Stimulated activated naive CD8-positive, alpha-beta T cell treated with anti-CD3 and anti-CD28 coated beads, Interleukin-15, Interleukin-2, amounts not matched to agents 100 U/mL and 50 U/mL, for 24 hours (primary cell): ENCODE measurements around the gene APC.

Experiments
- ATAC-seq: fragments of 150-1000 bp; cut with Tn5 transposase; one replicate; pipeline ENCODE4 v1.10.0; 2021
- DNase-seq: peaks from one replicate; pipeline ENCODE4 v3.0.0; 2021

APC gene

GRCh38 chr5:112787261-112787660, 49.6 kb downstream of the APC start:
- ATAC-seq (no peak), DNase-seq (no peak)

- ATAC-seq (no peak), DNase-seq (no peak)
Observed at GRCh38 chr5:112787896-112788295, 50.2 kb downstream of the APC start.

GRCh38 chr5:112793201-112793600, 55.5 kb downstream of the APC start:
- ATAC-seq, result no peak
- DNase-seq, result no peak

- ATAC-seq (no peak), DNase-seq (no peak)
Observed at GRCh38 chr5:112794410-112794809, 56.7 kb downstream of the APC start.

- no peak for DNase-seq
- no peak for ATAC-seq
Observed at GRCh38 chr5:112795342-112795741, 57.7 kb downstream of the APC start.

- ATAC-seq, result no peak
Observed at GRCh38 chr5:112795944-112796678, 58.4 kb downstream of the APC start.

GRCh38 chr5:112799661-112800060, 62.0 kb downstream of the APC start:
- ATAC-seq, result no peak
- no peak for DNase-seq

More at GRCh38 chr5:112795944-112796678, 58.4 kb downstream of the APC start:
- DNase-seq, result no peak

- ATAC-seq (no peak), DNase-seq (no peak)
Observed at GRCh38 chr5:112800891-112801290, 63.2 kb downstream of the APC start.

GRCh38 chr5:112811023-112811422, 73.3 kb downstream of the APC start:
- DNase-seq (no peak), ATAC-seq (no peak)

GRCh38 chr5:112812549-112812948, 74.9 kb downstream of the APC start:
- ATAC-seq (no peak), DNase-seq (no peak)

- ATAC-seq, result no peak
- DNase-seq, result no peak
Observed at GRCh38 chr5:112820246-112820645, 82.6 kb downstream of the APC start.

- ATAC-seq (no peak), DNase-seq (no peak)
Observed at GRCh38 chr5:112822456-112822855, 84.8 kb downstream of the APC start.

- no peak for DNase-seq
Observed at GRCh38 chr5:112823181-112823580, 85.5 kb downstream of the APC start.

GRCh38 chr5:112823656-112824055, 86.0 kb downstream of the APC start:
- DNase-seq, result no peak
- no peak for ATAC-seq

More at GRCh38 chr5:112823181-112823580, 85.5 kb downstream of the APC start:
- ATAC-seq, result no peak

- DNase-seq (no peak), ATAC-seq (no peak)
Observed at GRCh38 chr5:112824197-112824596, 86.5 kb downstream of the APC start.

- ATAC-seq (no peak), DNase-seq (no peak)
Observed at GRCh38 chr5:112830378-112830777, 92.7 kb downstream of the APC start.

- DNase-seq, result no peak
- ATAC-seq, result no peak
Observed at GRCh38 chr5:112833971-112834370, 96.3 kb downstream of the APC start.

GRCh38 chr5:112844489-112844888, 106.8 kb downstream of the APC start:
- ATAC-seq (no peak), DNase-seq (no peak)

GRCh38 chr5:112846556-112846955, 108.9 kb downstream of the APC start:
- no peak for ATAC-seq
- no peak for DNase-seq

GRCh38 chr5:112847306-112847705, 109.6 kb downstream of the APC start:
- ATAC-seq (no peak), DNase-seq (no peak)

GRCh38 chr5:112848116-112848811, 110.6 kb downstream of the APC start:
- ATAC-seq (peak; percentile 93), DNase-seq (no peak)

GRCh38 chr5:112849912-112850311, 112.2 kb downstream of the APC start:
- ATAC-seq (no peak), DNase-seq (no peak)

GRCh38 chr5:112854651-112855050, 117.0 kb downstream of the APC start:
- DNase-seq, result no peak
- no peak for ATAC-seq

- DNase-seq (no peak), ATAC-seq (no peak)
Observed at GRCh38 chr5:112857866-112858265, 120.2 kb downstream of the APC start.
